ENCODE measurements around the gene PSEN1. TPM values are rescaled to one million over a fixed set of nuclear protein-coding genes. Genes with fewer than 3 reads are reported as not detected.

PSEN1 gene
- polyA plus RNA-seq, 2 of the 4 experiments (the other 2 are of a cell fraction): 21.6 to 38.1 TPM

DNA sequence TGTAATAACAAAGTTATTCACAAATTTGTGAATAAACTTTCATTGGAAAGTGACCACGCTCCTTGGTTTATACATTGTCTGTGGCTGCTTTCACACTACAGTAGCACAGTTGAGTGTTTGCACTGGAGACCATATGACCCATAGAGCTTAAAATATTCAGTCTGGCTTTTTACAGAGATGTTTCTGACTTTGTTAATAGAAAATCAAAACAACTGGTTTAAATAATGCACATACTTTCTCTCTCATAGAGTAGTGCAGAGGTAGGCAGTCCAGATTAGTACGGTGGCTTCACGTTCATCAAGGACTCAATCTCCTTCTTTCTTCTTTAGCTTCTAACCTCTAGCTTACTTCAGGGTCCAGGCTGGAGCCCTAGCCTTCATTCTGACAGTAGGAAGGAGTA, 36.2 kb downstream of the PSEN1 start:
- TF ChIP-seq RCOR1 (IDR thresholded peaks at IDR 0.05; ENCODE audit: low read depth, low read length) (no peak), MAZ (IDR thresholded peaks at IDR 0.05; ENCODE audit: borderline replicate concordance, low read depth, low read length) (no peak), CHD4 (IDR thresholded peaks at IDR 0.05; ENCODE audit: borderline replicate concordance) (no peak), TFCP2L1 (CRISPR knock-in tag; IDR thresholded peaks at IDR 0.05) (no peak), ZSCAN20 (CRISPR knock-in tag; IDR thresholded peaks at IDR 0.05) (no peak), RNF2 (IDR thresholded peaks at IDR 0.05; ENCODE audit: borderline replicate concordance, low read depth) (no peak), FOSL2 (IDR thresholded peaks at IDR 0.05) (no peak), FOSL2 (CRISPR knock-in tag; IDR thresholded peaks at IDR 0.05) (no peak), CBX2 (IDR thresholded peaks at IDR 0.05; ENCODE audit: borderline replicate concordance, low read depth) (no peak)
- TF ChIP-seq, protein P1, sequence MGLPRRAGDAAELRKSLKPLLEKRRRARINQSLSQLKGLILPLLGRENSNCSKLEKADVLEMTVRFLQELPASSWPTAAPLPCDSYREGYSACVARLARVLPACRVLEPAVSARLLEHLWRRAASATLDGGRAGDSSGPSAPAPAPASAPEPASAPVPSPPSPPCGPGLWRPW (IDR thresholded peaks at IDR 0.05): no peak

DNA sequence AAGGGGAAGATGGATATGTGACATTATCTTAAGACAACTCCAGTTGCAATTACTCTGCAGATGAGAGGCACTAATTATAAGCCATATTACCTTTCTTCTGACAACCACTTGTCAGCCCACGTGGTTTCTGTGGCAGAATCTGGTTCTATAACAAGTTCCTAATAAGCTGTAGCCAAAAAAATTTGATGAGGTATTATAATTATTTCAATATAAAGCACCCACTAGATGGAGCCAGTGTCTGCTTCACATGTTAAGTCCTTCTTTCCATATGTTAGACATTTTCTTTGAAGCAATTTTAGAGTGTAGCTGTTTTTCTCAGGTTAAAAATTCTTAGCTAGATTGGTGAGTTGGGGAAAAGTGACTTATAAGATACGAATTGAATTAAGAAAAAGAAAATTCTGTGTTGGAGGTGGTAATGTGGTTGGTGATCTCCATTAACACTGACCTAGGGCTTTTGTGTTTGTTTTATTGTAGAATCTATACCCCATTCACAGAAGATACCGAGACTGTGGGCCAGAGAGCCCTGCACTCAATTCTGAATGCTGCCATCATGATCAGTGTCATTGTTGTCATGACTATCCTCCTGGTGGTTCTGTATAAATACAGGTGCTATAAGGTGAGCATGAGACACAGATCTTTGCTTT, 36.9 kb downstream of the PSEN1 start:
- DNase-seq (ENCODE audit: low read depth in 1 of 2, low spot score in 1 of 2): peak; percentile 18 to 60
- Histone ChIP-seq H3K4me3 (no peak overlapping the region), H3K27ac (no peak overlapping the region), H3K9me3 (no peaks in the 10 kb centered on the region), H3K4me2 (no peak overlapping the region), H3K4me1 (no peaks in the 10 kb centered on the region)
- ChIA-PET POLR2A (interaction anchor here (0.5 kb wide), 1 partner anchor 398 kb away, joined by 9 read pairs; no protein-coding TSS in a partner anchor), CTCF (interaction anchor here (0.5 to 2.9 kb wide), 39 partner anchors 9 to 308 kb away, joined by 3 to 47 read pairs (median 5); partner anchors contain the start of genes NUMB, PSEN1 and RBM25)
- 26% methylated on average over 3 of the region's 3 CpGs for WGBS (ENCODE audit: missing lambda C conversion rate)
- TF ChIP-seq, protein P2, sequence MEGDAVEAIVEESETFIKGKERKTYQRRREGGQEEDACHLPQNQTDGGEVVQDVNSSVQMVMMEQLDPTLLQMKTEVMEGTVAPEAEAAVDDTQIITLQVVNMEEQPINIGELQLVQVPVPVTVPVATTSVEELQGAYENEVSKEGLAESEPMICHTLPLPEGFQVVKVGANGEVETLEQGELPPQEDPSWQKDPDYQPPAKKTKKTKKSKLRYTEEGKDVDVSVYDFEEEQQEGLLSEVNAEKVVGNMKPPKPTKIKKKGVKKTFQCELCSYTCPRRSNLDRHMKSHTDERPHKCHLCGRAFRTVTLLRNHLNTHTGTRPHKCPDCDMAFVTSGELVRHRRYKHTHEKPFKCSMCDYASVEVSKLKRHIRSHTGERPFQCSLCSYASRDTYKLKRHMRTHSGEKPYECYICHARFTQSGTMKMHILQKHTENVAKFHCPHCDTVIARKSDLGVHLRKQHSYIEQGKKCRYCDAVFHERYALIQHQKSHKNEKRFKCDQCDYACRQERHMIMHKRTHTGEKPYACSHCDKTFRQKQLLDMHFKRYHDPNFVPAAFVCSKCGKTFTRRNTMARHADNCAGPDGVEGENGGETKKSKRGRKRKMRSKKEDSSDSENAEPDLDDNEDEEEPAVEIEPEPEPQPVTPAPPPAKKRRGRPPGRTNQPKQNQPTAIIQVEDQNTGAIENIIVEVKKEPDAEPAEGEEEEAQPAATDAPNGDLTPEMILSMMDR (IDR thresholded peaks at IDR 0.05): peak; percentile 84
- TF ChIP-seq ZFP36 (IDR thresholded peaks at IDR 0.05; ENCODE audit: borderline replicate concordance, partially characterized antibody) (peak; percentile 5), NPAS2 (CRISPR knock-in tag; IDR thresholded peaks at IDR 0.05; ENCODE audit: borderline replicate concordance) (no peak), RAD21 (conservative IDR thresholded peaks at IDR 0.05 in 1 of 2, IDR thresholded peaks at IDR 0.05 in 1 of 2) (peak; percentile 82 to 85), SMC3 (IDR thresholded peaks at IDR 0.05) (peak; percentile 70; the same call in 2 of the 3 replicates), MAFK (IDR thresholded peaks at IDR 0.05; ENCODE audit: partially characterized antibody) (peak; percentile 20), FOSL2 (IDR thresholded peaks at IDR 0.05) (no peak), FOSL2 (CRISPR knock-in tag; IDR thresholded peaks at IDR 0.05) (no peak)
- TF ChIP-seq, protein P3, sequence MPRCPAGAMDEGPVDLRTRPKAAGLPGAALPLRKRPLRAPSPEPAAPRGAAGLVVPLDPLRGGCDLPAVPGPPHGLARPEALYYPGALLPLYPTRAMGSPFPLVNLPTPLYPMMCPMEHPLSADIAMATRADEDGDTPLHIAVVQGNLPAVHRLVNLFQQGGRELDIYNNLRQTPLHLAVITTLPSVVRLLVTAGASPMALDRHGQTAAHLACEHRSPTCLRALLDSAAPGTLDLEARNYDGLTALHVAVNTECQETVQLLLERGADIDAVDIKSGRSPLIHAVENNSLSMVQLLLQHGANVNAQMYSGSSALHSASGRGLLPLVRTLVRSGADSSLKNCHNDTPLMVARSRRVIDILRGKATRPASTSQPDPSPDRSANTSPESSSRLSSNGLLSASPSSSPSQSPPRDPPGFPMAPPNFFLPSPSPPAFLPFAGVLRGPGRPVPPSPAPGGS (IDR thresholded peaks at IDR 0.05): no peak
- peak; percentile 70 to 71 for ATAC-seq
- no peak for FAIRE-seq

More for the DNA sequence above, 36.2 kb downstream of the PSEN1 start:
- WGBS (ENCODE audit: missing lambda C conversion rate): 85% methylated on average over 3 of the region's 3 CpGs
- no peak overlapping the region for H3K27ac ChIP-seq
- H3K9me3 ChIP-seq: no peaks in the 10 kb centered on the region
- ChIA-PET CTCF (interaction anchor here (0.5 to 2.9 kb wide), 34 partner anchors 9 to 858 kb away, joined by 3 to 47 read pairs (median 6); partner anchors contain the start of genes NUMB, PSEN1 and RBM25), POLR2A (no interaction called here)
- ATAC-seq (no peak; a peak in 1 of 6 replicates), FAIRE-seq (no peak), DNase-seq (ENCODE audit: low read depth in 1 of 2, low spot score in 1 of 2) (no peak)
- H3K4me3 ChIP-seq: no peak overlapping the region
- H3K4me1 ChIP-seq: no peaks in the 10 kb centered on the region
- no peak overlapping the region for H3K4me2 ChIP-seq

DNA sequence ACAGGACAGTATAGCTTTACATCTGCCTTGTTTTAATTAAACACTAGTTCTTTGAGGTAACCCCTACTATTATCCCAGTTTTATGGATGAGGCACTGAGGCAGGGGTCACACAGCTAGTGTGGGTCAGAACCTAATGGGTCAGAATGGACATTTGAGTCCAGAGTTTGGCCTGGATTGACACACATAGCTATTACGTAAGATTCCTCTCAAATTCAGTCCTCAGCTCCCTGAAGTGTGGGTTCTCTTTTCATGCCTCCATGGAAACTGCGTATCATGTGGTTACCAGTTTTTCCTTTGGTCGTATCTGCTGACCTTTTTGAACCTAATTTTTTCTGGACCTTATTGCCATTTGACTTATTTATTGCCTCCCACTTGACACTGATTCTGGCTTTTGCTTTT, 40.4 kb downstream of the PSEN1 start:
- ATAC-seq: no peak
- Histone ChIP-seq H3K4me1 (peaks cover 21% of the 10 kb centered on the region), H3K4me2 (no peak overlapping the region), H3K4me3 (no peak overlapping the region), H3K27ac (no peak overlapping the region), H3K9me3 (no peaks in the 10 kb centered on the region)
- 78% methylated on average over 3 of the region's 3 CpGs for WGBS (ENCODE audit: missing lambda C conversion rate)
- POLR2A ChIA-PET: no interaction called here
- no peak for TF ChIP-seq HOXA7 (CRISPR knock-in tag; IDR thresholded peaks at IDR 0.05)
- no peak for TF ChIP-seq KDM1A (IDR thresholded peaks at IDR 0.05; ENCODE audit: low read depth)
- TF ChIP-seq, protein P4, sequence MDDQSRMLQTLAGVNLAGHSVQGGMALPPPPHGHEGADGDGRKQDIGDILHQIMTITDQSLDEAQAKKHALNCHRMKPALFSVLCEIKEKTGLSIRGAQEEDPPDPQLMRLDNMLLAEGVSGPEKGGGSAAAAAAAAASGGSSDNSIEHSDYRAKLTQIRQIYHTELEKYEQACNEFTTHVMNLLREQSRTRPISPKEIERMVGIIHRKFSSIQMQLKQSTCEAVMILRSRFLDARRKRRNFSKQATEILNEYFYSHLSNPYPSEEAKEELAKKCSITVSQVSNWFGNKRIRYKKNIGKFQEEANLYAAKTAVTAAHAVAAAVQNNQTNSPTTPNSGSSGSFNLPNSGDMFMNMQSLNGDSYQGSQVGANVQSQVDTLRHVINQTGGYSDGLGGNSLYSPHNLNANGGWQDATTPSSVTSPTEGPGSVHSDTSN (IDR thresholded peaks at IDR 0.05): no peak
- TF ChIP-seq CBX8 (IDR thresholded peaks at IDR 0.05): no peak
- TF ChIP-seq, protein P5, sequence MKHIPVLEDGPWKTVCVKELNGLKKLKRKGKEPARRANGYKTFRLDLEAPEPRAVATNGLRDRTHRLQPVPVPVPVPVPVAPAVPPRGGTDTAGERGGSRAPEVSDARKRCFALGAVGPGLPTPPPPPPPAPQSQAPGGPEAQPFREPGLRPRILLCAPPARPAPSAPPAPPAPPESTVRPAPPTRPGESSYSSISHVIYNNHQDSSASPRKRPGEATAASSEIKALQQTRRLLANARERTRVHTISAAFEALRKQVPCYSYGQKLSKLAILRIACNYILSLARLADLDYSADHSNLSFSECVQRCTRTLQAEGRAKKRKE (CRISPR knock-in tag; IDR thresholded peaks at IDR 0.05; ENCODE audit: low read depth): no peak
- no peak for TF ChIP-seq ZSCAN20 (CRISPR knock-in tag; IDR thresholded peaks at IDR 0.05)
- TF ChIP-seq, protein P6, sequence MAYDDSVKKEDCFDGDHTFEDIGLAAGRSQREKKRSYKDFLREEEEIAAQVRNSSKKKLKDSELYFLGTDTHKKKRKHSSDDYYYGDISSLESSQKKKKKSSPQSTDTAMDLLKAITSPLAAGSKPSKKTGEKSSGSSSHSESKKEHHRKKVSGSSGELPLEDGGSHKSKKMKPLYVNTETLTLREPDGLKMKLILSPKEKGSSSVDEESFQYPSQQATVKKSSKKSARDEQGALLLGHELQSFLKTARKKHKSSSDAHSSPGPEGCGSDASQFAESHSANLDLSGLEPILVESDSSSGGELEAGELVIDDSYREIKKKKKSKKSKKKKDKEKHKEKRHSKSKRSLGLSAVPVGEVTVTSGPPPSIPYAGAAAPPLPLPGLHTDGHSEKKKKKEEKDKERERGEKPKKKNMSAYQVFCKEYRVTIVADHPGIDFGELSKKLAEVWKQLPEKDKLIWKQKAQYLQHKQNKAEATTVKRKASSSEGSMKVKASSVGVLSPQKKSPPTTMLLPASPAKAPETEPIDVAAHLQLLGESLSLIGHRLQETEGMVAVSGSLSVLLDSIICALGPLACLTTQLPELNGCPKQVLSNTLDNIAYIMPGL (CRISPR knock-in tag; IDR thresholded peaks at IDR 0.05; ENCODE audit: borderline replicate concordance): no peak
- TF ChIP-seq, protein P1 (IDR thresholded peaks at IDR 0.05): no peak
- CTCF ChIA-PET: interaction anchor here (0.5 to 1.5 kb wide), 9 partner anchors 25 to 659 kb away, joined by 3 to 6 read pairs (median 3); no protein-coding TSS in a partner anchor
- FAIRE-seq: no peak
- no peak for DNase-seq (ENCODE audit: low read depth in 1 of 2, low spot score in 1 of 2)
